K562 (cell line): ENCODE results near the gene OR52M1. TPM values are rescaled to one million over a fixed set of nuclear protein-coding genes. Genes with fewer than 3 reads are reported as not detected.

Source experiments
- polyA plus RNA-seq, 8 experiments: library from polyadenylated mRNA; depleted of rRNA in 4 of 8; stranded (reverse) in 5 of 8; unstranded in 3 of 8; fragments of >200 nt; fragmentation: Nextera tagmentation in 2 of 8; fragmentation: Illumina TruSeq in 1 of 8; extraction: Ambion mirVana in 2 of 8; extraction: Trizol in 1 of 8; gene quantifications; 2 replicates each; pipeline versions ENCODE4 v1.2.1 to v1.2.3, GENCODE V29; 2011 to 2014; ENCODE audit warnings: inconsistent platforms in 1 of 8, missing spikeins in 1 of 8
- total RNA-seq, 7 experiments: library from RNA; depleted of rRNA in 6 of 7; stranded (reverse); fragments of >200 nt in 6 of 7; fragmentation: Illumina TruSeq in 2 of 7; extraction: Trizol in 2 of 7; gene quantifications; 2 replicates each; pipeline versions ENCODE4 v1.2.1 to v1.2.3, GENCODE V29; 2011 to 2021; ENCODE audit warnings: low replicate concordance in 1 of 7

OR52M1 gene
- total and polyA plus RNA-seq, 9 of the 15 experiments (the other 6 are each of a cell fraction or from before 2014, with no cell fraction given) = not detected

Other genes with a start within 250 kb of the OR52M1 start
Only the 7 nearest of the 12 such genes appear.
- not detected in 2 replicates for gene OR52K2, start 95.9 kb upstream of the OR52M1 start, total RNA-seq (2014; rRNA removed)
- gene OR52K2, start 95.9 kb upstream of the OR52M1 start, total RNA-seq (2014; rRNA removed; fragmentation: Illumina TruSeq; extraction: Trizol) = not detected in 2 replicates
- gene OR52K2, start 95.9 kb upstream of the OR52M1 start, total RNA-seq (2015; rRNA removed; fragmentation: Illumina TruSeq; extraction: Trizol) = not detected in 2 replicates
- gene OR52K2, start 95.9 kb upstream of the OR52M1 start, total RNA-seq (2021) = not detected in 2 replicates
- gene OR52K2, start 95.9 kb upstream of the OR52M1 start, polyA plus RNA-seq (2011; rRNA removed) = not detected in 2 replicates
- not detected in 2 replicates for gene OR52K2, start 95.9 kb upstream of the OR52M1 start, polyA plus RNA-seq (2014; fragmentation: Illumina TruSeq; extraction: Trizol)
- not detected for gene OR52K2, start 95.9 kb upstream of the OR52M1 start, polyA plus RNA-seq (2014; fragmentation: Nextera tagmentation; extraction: Ambion mirVana)
- not detected in 2 replicates for gene OR52K2, start 95.9 kb upstream of the OR52M1 start, polyA plus RNA-seq (2014; rRNA removed)
- gene OR52K1, start 62.5 kb upstream of the OR52M1 start, total RNA-seq (2014; rRNA removed) = not detected in 2 replicates
- gene OR52K1, start 62.5 kb upstream of the OR52M1 start, total RNA-seq (2014; rRNA removed; fragmentation: Illumina TruSeq; extraction: Trizol) = not detected in 2 replicates
- gene OR52K1, start 62.5 kb upstream of the OR52M1 start, total RNA-seq (2015; rRNA removed; fragmentation: Illumina TruSeq; extraction: Trizol) = not detected in 2 replicates
- not detected in 2 replicates for gene OR52K1, start 62.5 kb upstream of the OR52M1 start, total RNA-seq (2021)
- gene OR52K1, start 62.5 kb upstream of the OR52M1 start, polyA plus RNA-seq (2011; rRNA removed) = not detected in 2 replicates
- gene OR52K1, start 62.5 kb upstream of the OR52M1 start, polyA plus RNA-seq (2014; fragmentation: Illumina TruSeq; extraction: Trizol) = not detected in 2 replicates
- not detected for gene OR52K1, start 62.5 kb upstream of the OR52M1 start, polyA plus RNA-seq (2014; fragmentation: Nextera tagmentation; extraction: Ambion mirVana)
- not detected in 2 replicates for gene OR52K1, start 62.5 kb upstream of the OR52M1 start, polyA plus RNA-seq (2014; rRNA removed)
- gene OR52I2, start 36.6 kb downstream of the OR52M1 start, total RNA-seq (2014; rRNA removed) = not detected in 2 replicates
- gene OR52I2, start 36.6 kb downstream of the OR52M1 start, total RNA-seq (2014; rRNA removed; fragmentation: Illumina TruSeq; extraction: Trizol) = not detected in 2 replicates
- not detected in 2 replicates for gene OR52I2, start 36.6 kb downstream of the OR52M1 start, total RNA-seq (2015; rRNA removed; fragmentation: Illumina TruSeq; extraction: Trizol)
- not detected in 2 replicates for gene OR52I2, start 36.6 kb downstream of the OR52M1 start, total RNA-seq (2021)
- gene OR52I2, start 36.6 kb downstream of the OR52M1 start, polyA plus RNA-seq (2011; rRNA removed) = not detected in 2 replicates
- not detected in 2 replicates for gene OR52I2, start 36.6 kb downstream of the OR52M1 start, polyA plus RNA-seq (2014; fragmentation: Illumina TruSeq; extraction: Trizol)
- not detected for gene OR52I2, start 36.6 kb downstream of the OR52M1 start, polyA plus RNA-seq (2014; fragmentation: Nextera tagmentation; extraction: Ambion mirVana)
- not detected in 2 replicates for gene OR52I2, start 36.6 kb downstream of the OR52M1 start, polyA plus RNA-seq (2014; rRNA removed)
- gene OR52I1, start 48.8 kb downstream of the OR52M1 start, total RNA-seq (2014; rRNA removed) = not detected in 2 replicates
- gene OR52I1, start 48.8 kb downstream of the OR52M1 start, total RNA-seq (2014; rRNA removed; fragmentation: Illumina TruSeq; extraction: Trizol) = not detected in 2 replicates
- gene OR52I1, start 48.8 kb downstream of the OR52M1 start, total RNA-seq (2015; rRNA removed; fragmentation: Illumina TruSeq; extraction: Trizol) = not detected in 2 replicates
- gene OR52I1, start 48.8 kb downstream of the OR52M1 start, total RNA-seq (2021) = not detected in 2 replicates
- not detected in 2 replicates for gene OR52I1, start 48.8 kb downstream of the OR52M1 start, polyA plus RNA-seq (2011; rRNA removed)
- gene OR52I1, start 48.8 kb downstream of the OR52M1 start, polyA plus RNA-seq (2014; fragmentation: Illumina TruSeq; extraction: Trizol) = not detected in 2 replicates
- gene OR52I1, start 48.8 kb downstream of the OR52M1 start, polyA plus RNA-seq (2014; fragmentation: Nextera tagmentation; extraction: Ambion mirVana) = not detected
- gene OR52I1, start 48.8 kb downstream of the OR52M1 start, polyA plus RNA-seq (2014; rRNA removed) = not detected in 2 replicates
- gene TRIM68, start 63.0 kb downstream of the OR52M1 start, total RNA-seq (2014; rRNA removed) = 8.8 and 10.2 TPM in 2 replicates
- 6.1 and 6.7 TPM in 2 replicates for gene TRIM68, start 63.0 kb downstream of the OR52M1 start, total RNA-seq (2014; rRNA removed; fragmentation: Illumina TruSeq; extraction: Trizol)
- 9.2 TPM in 2 replicates for gene TRIM68, start 63.0 kb downstream of the OR52M1 start, total RNA-seq (2015; rRNA removed; fragmentation: Illumina TruSeq; extraction: Trizol)
- gene TRIM68, start 63.0 kb downstream of the OR52M1 start, total RNA-seq (2021) = 8.6 and 9.2 TPM in 2 replicates
- gene TRIM68, start 63.0 kb downstream of the OR52M1 start, polyA plus RNA-seq (2011; rRNA removed) = 6.4 and 6.5 TPM in 2 replicates
- 9.8 and 10.9 TPM in 2 replicates for gene TRIM68, start 63.0 kb downstream of the OR52M1 start, polyA plus RNA-seq (2014; fragmentation: Illumina TruSeq; extraction: Trizol)
- 1 to 10 TPM; 5.2 to 7.7 TPM for gene TRIM68, start 63.0 kb downstream of the OR52M1 start, polyA plus RNA-seq (2014; fragmentation: Nextera tagmentation; extraction: Ambion mirVana)
- gene TRIM68, start 63.0 kb downstream of the OR52M1 start, polyA plus RNA-seq (2014; rRNA removed) = 7.9 and 9.3 TPM in 2 replicates
- not detected in 2 replicates for gene OR51D1, start 92.3 kb downstream of the OR52M1 start, total RNA-seq (2014; rRNA removed)
- not detected in 2 replicates for gene OR51D1, start 92.3 kb downstream of the OR52M1 start, total RNA-seq (2014; rRNA removed; fragmentation: Illumina TruSeq; extraction: Trizol)
- gene OR51D1, start 92.3 kb downstream of the OR52M1 start, total RNA-seq (2015; rRNA removed; fragmentation: Illumina TruSeq; extraction: Trizol) = not detected in 2 replicates
- gene OR51D1, start 92.3 kb downstream of the OR52M1 start, total RNA-seq (2021) = not detected in 2 replicates
- not detected in 2 replicates for gene OR51D1, start 92.3 kb downstream of the OR52M1 start, polyA plus RNA-seq (2011; rRNA removed)
- gene OR51D1, start 92.3 kb downstream of the OR52M1 start, polyA plus RNA-seq (2014; fragmentation: Illumina TruSeq; extraction: Trizol) = not detected in 2 replicates
- not detected for gene OR51D1, start 92.3 kb downstream of the OR52M1 start, polyA plus RNA-seq (2014; fragmentation: Nextera tagmentation; extraction: Ambion mirVana)
- not detected in 2 replicates for gene OR51D1, start 92.3 kb downstream of the OR52M1 start, polyA plus RNA-seq (2014; rRNA removed)
- gene OR51E1, start 98.8 kb downstream of the OR52M1 start, total RNA-seq (2014; rRNA removed) = not detected in 2 replicates
- gene OR51E1, start 98.8 kb downstream of the OR52M1 start, total RNA-seq (2014; rRNA removed; fragmentation: Illumina TruSeq; extraction: Trizol) = not detected in 2 replicates
- 0.04 TPM in 1 of 2 replicates, not detected in the other for gene OR51E1, start 98.8 kb downstream of the OR52M1 start, total RNA-seq (2015; rRNA removed; fragmentation: Illumina TruSeq; extraction: Trizol)
- not detected in 2 replicates for gene OR51E1, start 98.8 kb downstream of the OR52M1 start, total RNA-seq (2021)
- 0.03 and 0.05 TPM in 2 replicates for gene OR51E1, start 98.8 kb downstream of the OR52M1 start, polyA plus RNA-seq (2011; rRNA removed)
- gene OR51E1, start 98.8 kb downstream of the OR52M1 start, polyA plus RNA-seq (2014; fragmentation: Illumina TruSeq; extraction: Trizol) = not detected in 2 replicates
- not detected for gene OR51E1, start 98.8 kb downstream of the OR52M1 start, polyA plus RNA-seq (2014; fragmentation: Nextera tagmentation; extraction: Ambion mirVana)
- gene OR51E1, start 98.8 kb downstream of the OR52M1 start, polyA plus RNA-seq (2014; rRNA removed) = not detected in 2 replicates